DND-41 (cell line): ENCODE data around the gene NUDT3.
"Not testable (repeated sequence)": the region's sequence is repeated elsewhere in the genome, so short reads cannot be mapped to it uniquely, and the experiment has no call there.

Experiments used
- ATAC-seq: fragments of 200-7000 bp; cut with Tn5 transposase; 3 replicates; pipeline ENCODE4 v1.9.1; 2021; ENCODE audit warnings: low read depth; ENCODE audit not compliant: insufficient read depth
- DNase-seq: peaks from one replicate; pipeline ENCODE4 v3.0.0-alpha.2; 2020
- H2AFZ ChIP-seq: 2 replicates; pipeline ENCODE4 v1.6.0; 2012; ENCODE audit warnings: low read depth, low read length
- H3K27ac ChIP-seq: 2 replicates; pipeline ENCODE4 v1.5.1; 2012; ENCODE audit warnings: low read length, inconsistent platforms
- H3K27me3 ChIP-seq: fragments of 200-600 bp; sonication (generic); 2 replicates; pipeline ENCODE4 v1.6.0; 2012; ENCODE audit warnings: low read length, mild to moderate bottlenecking, inconsistent platforms; ENCODE audit not compliant: insufficient read depth, poor library complexity
- H3K36me3 ChIP-seq: 2 replicates; pipeline ENCODE4 v1.5.1; 2012; ENCODE audit warnings: low read length, inconsistent platforms; ENCODE audit not compliant: insufficient read depth
- H3K4me1 ChIP-seq: 2 replicates; pipeline ENCODE4 v1.5.1; 2012; ENCODE audit warnings: mild to moderate bottlenecking, low read length; ENCODE audit not compliant: insufficient read depth
- H3K4me2 ChIP-seq: 2 replicates; pipeline ENCODE4 v1.6.0; 2012; ENCODE audit warnings: mild to moderate bottlenecking, moderate library complexity, low read length, inconsistent platforms; ENCODE audit not compliant: insufficient read depth
- H3K4me3 ChIP-seq, 2 experiments: fragments of 200-600 bp in 1 of 2; shearing (Covaris generic) in 1 of 2; 2 replicates each; pipeline ENCODE4 v1.5.1; 2012 to 2016; ENCODE audit warnings: inconsistent platforms in 2 of 2, low read length in 2 of 2, mild to moderate bottlenecking in 2 of 2, low read depth in 1 of 2, moderate library complexity in 1 of 2
- H3K79me2 ChIP-seq: 2 replicates; pipeline ENCODE4 v1.6.0; 2012; ENCODE audit warnings: low read length, inconsistent platforms; ENCODE audit not compliant: insufficient read depth
- H3K9ac ChIP-seq: 2 replicates; pipeline ENCODE4 v1.6.0; 2012; ENCODE audit warnings: low read depth, mild to moderate bottlenecking, inconsistent platforms, low read length, moderate library complexity
- H3K9me3 ChIP-seq: 2 replicates; pipeline ENCODE4 v1.5.1; 2012; ENCODE audit warnings: low read length, moderate library complexity, mild to moderate bottlenecking, inconsistent platforms; ENCODE audit not compliant: insufficient read depth, severe bottlenecking
- H4K20me1 ChIP-seq: 2 replicates; pipeline ENCODE4 v1.6.0; 2012; ENCODE audit warnings: low read length; ENCODE audit not compliant: insufficient read depth
- EZH2 ChIP-seq: IDR thresholded peaks from 3 replicates; pipeline ENCODE4 v1.6.1; 2012; ENCODE audit warnings: borderline replicate concordance, low read depth, mild to moderate bottlenecking, moderate library complexity, low read length, inconsistent platforms; ENCODE audit not compliant: severe bottlenecking
- TF ChIP-seq, protein P1 (sequence below): IDR thresholded peaks from 2 replicates; pipeline ENCODE4 v1.5.1; 2012; ENCODE audit warnings: borderline replicate concordance, low read length, moderate library complexity, mild to moderate bottlenecking; ENCODE audit not compliant: poor library complexity, severe bottlenecking; ENCODE audit errors: extremely low read depth

Gene NUDT3

GRCh38 chr6:34325633-34326032 is 66.8 kb downstream of the NUDT3 start:
- Histone ChIP-seq H3K9me3 (no peaks in the 10 kb centered on the region), H2AFZ (no peak overlapping the region), H3K4me1 (no peaks in the 10 kb centered on the region), H3K27ac (no peak overlapping the region), H3K9ac (no peak overlapping the region), H3K27me3 (no peaks in the 10 kb centered on the region), H3K4me2 (no peak overlapping the region), H4K20me1 (peaks cover 9% of the 10 kb centered on the region; the same call in 1 of the 2 replicates), H3K79me2 (peaks cover 34% of the 10 kb centered on the region), H3K4me3 (no peak overlapping the region), H3K36me3 (peaks cover 3% of the 10 kb centered on the region; the same call in 1 of the 2 replicates)
- ATAC-seq = no peak
- no peak for TF ChIP-seq EZH2
- DNase-seq = no peak

GRCh38 chr6:34324738-34325444 is 67.6 kb downstream of the NUDT3 start:
- Histone ChIP-seq H3K9ac (no peak overlapping the region), H3K27ac (no peak overlapping the region)
- no peak for DNase-seq

GRCh38 chr6:34324221-34324620 is 68.2 kb downstream of the NUDT3 start:
- not testable (repeated sequence) for H2AFZ ChIP-seq, H3K27me3 ChIP-seq, H3K36me3 ChIP-seq, H3K4me3 ChIP-seq, H3K9me3 ChIP-seq, DNase-seq, ATAC-seq, H3K27ac ChIP-seq, H3K9ac ChIP-seq, H3K4me2 ChIP-seq, H3K4me1 ChIP-seq
- Histone ChIP-seq H4K20me1 (peaks cover 14% of the 10 kb centered on the region; the same call in 1 of the 2 replicates), H3K79me2 (peaks cover 36% of the 10 kb centered on the region)

More at GRCh38 chr6:34324738-34325444, 67.6 kb downstream of the NUDT3 start:
- peaks cover 31% of the 10 kb centered on the region for H3K79me2 ChIP-seq
- H3K4me2 ChIP-seq = no peak overlapping the region
- H2AFZ ChIP-seq = no peak overlapping the region
- H3K4me3 ChIP-seq = no peak overlapping the region
- H3K9me3 ChIP-seq = no peaks in the 10 kb centered on the region
- ATAC-seq = no peak
- H3K4me1 ChIP-seq = no peaks in the 10 kb centered on the region
- no peak for TF ChIP-seq EZH2
- TF ChIP-seq, protein P1, sequence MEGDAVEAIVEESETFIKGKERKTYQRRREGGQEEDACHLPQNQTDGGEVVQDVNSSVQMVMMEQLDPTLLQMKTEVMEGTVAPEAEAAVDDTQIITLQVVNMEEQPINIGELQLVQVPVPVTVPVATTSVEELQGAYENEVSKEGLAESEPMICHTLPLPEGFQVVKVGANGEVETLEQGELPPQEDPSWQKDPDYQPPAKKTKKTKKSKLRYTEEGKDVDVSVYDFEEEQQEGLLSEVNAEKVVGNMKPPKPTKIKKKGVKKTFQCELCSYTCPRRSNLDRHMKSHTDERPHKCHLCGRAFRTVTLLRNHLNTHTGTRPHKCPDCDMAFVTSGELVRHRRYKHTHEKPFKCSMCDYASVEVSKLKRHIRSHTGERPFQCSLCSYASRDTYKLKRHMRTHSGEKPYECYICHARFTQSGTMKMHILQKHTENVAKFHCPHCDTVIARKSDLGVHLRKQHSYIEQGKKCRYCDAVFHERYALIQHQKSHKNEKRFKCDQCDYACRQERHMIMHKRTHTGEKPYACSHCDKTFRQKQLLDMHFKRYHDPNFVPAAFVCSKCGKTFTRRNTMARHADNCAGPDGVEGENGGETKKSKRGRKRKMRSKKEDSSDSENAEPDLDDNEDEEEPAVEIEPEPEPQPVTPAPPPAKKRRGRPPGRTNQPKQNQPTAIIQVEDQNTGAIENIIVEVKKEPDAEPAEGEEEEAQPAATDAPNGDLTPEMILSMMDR = no peak
- H3K36me3 ChIP-seq = peaks cover 5% of the 10 kb centered on the region; the same call in 1 of the 2 replicates
- peaks cover 9% of the 10 kb centered on the region; the same call in 1 of the 2 replicates for H4K20me1 ChIP-seq
- H3K27me3 ChIP-seq = no peaks in the 10 kb centered on the region

DNA sequence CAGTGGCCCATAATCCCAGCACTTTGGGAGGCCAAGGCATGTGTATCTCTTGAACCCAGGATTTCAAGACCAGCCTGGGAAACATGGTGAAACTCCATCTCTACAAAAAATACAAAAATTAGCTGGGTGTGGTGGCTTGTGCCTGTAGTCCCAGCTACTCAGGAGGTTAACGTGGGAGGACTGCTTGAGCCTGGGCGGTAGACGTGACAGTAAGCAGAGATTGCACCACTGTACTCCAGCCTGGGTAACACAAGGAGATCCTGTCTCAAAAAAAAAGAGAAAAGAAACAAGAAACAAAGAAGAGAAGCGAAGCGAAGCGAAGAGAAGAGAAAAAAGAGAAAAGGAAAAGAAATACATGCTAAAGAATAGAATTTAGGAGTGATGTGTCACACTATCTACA is 69.2 kb downstream of the NUDT3 start:
- no peaks in the 10 kb centered on the region for H3K4me1 ChIP-seq
- no peaks in the 10 kb centered on the region for H3K9me3 ChIP-seq
- peaks cover 42% of the 10 kb centered on the region for H3K79me2 ChIP-seq

More for the DNA sequence above, 69.2 kb downstream of the NUDT3 start:
- Histone ChIP-seq H3K9ac (no peak overlapping the region), H3K27ac (no peak overlapping the region), H3K27me3 (no peaks in the 10 kb centered on the region), H3K4me2 (no peak overlapping the region), H3K36me3 (peaks cover 5% of the 10 kb centered on the region; the same call in 1 of the 2 replicates), H4K20me1 (peaks cover 20% of the 10 kb centered on the region; the same call in 1 of the 2 replicates), H2AFZ (no peak overlapping the region), H3K4me3 (no peak overlapping the region)
- TF ChIP-seq EZH2 = no peak
- TF ChIP-seq, protein P1 = no peak
- DNase-seq (no peak), ATAC-seq (no peak)
